ENCODE results near the gene CENPX. TPM values are rescaled to one million over a fixed set of nuclear protein-coding genes. Genes with fewer than 3 reads are reported as not detected.

Gene CENPX
- total and polyA plus RNA-seq, 2 of the 13 experiments (the other 11 are each of a cell fraction or from before 2014, with no cell fraction given), result 92.7 to 170 TPM

DNA sequence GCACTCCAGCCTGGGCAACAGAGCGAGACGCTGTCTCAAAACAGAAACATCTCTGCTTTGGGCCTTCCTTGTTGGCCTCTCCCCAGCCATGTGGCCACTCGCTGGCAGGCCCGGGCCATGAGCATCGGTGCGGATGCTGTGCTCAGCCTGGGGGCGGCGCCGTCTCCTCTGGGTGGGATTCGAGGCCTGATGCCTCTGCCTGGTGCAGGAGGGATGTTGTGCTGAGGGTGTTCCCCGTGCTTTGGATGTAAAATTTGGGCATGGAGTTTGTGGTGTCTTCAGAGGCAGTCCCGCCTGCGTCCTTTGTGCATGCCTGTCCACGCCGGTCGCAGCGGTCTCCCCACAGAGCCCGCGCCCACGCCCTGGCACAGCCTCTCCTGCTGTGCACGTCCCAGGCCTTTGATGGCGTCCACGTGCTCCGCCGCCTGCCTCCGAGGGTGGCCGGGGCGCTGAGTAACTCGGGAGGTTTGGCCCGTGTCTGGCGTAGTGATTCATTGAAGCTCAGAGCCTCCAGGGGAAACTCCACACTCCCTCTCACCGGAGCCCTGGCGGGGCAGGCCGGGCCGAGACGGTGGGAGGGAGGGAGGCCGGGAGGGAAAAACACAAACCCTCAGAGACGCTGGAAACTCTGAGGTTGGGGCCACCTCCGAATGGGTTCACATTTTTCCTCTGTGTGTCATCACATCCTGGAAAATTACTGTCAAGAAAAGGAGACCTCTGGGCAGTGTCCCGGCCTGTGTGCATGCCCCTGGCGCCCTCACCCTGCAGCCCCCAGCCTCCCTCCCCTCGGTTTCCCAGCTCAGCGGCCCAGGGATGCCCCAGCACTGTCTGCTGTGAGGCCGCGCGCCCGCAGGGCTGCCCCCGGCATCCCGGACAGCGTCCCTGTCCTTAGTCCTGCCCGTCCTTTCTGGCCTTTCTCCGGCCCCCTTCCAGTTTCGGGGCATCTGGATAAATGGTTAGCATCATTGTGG, 19.0 kb downstream of the CENPX start (continued):
- TF ChIP-seq, protein P1, sequence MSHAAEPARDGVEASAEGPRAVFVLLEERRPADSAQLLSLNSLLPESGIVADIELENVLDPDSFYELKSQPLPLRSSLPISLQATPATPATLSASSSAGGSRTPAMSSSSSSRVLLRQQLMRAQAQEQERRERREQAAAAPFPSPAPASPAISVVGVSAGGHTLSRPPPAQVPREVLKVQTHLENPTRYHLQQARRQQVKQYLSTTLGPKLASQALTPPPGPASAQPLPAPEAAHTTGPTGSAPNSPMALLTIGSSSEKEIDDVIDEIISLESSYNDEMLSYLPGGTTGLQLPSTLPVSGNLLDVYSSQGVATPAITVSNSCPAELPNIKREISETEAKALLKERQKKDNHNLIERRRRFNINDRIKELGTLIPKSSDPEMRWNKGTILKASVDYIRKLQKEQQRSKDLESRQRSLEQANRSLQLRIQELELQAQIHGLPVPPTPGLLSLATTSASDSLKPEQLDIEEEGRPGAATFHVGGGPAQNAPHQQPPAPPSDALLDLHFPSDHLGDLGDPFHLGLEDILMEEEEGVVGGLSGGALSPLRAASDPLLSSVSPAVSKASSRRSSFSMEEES (CRISPR knock-in tag; IDR thresholded peaks at IDR 0.05), result peak; percentile 88
- TF ChIP-seq EED (CRISPR knock-in tag; IDR thresholded peaks at IDR 0.05) (peak; percentile 80; the same call in 1 of the 2 replicates), FOSL1 (CRISPR knock-in tag; IDR thresholded peaks at IDR 0.05; ENCODE audit: borderline replicate concordance) (peak; percentile 39; the same call in 1 of the 2 replicates), NFATC3 (CRISPR knock-in tag; IDR thresholded peaks at IDR 0.05) (no peak), ZNF530 (CRISPR knock-in tag; IDR thresholded peaks at IDR 0.05; ENCODE audit: low read depth) (no peak), HHEX (CRISPR knock-in tag; IDR thresholded peaks at IDR 0.05) (no peak), ZBTB7B (CRISPR knock-in tag; IDR thresholded peaks at IDR 0.05) (peak; percentile 76), ERF (CRISPR knock-in tag; IDR thresholded peaks at IDR 0.05) (peak; percentile 85), FOXP1 (IDR thresholded peaks at IDR 0.05) (no peak), FOXP1 (CRISPR knock-in tag; IDR thresholded peaks at IDR 0.05) (no peak), PTBP1 (IDR thresholded peaks at IDR 0.05; ENCODE audit: low read depth, low read length, poor library complexity, severe bottlenecking) (peak; percentile 76), ZNF775 (CRISPR knock-in tag; IDR thresholded peaks at IDR 0.05; ENCODE audit: borderline replicate concordance) (no peak), KLF11 (CRISPR knock-in tag; IDR thresholded peaks at IDR 0.05) (no peak), ZNF264 (CRISPR knock-in tag; IDR thresholded peaks at IDR 0.05) (peak; percentile 99), REXO4 (CRISPR knock-in tag; IDR thresholded peaks at IDR 0.05; ENCODE audit: borderline replicate concordance) (no peak), ZNF772 (CRISPR knock-in tag; IDR thresholded peaks at IDR 0.05) (peak; percentile 97), ZNF331 (CRISPR knock-in tag; IDR thresholded peaks at IDR 0.05) (peak; percentile 65)
- TF ChIP-seq, protein P2, sequence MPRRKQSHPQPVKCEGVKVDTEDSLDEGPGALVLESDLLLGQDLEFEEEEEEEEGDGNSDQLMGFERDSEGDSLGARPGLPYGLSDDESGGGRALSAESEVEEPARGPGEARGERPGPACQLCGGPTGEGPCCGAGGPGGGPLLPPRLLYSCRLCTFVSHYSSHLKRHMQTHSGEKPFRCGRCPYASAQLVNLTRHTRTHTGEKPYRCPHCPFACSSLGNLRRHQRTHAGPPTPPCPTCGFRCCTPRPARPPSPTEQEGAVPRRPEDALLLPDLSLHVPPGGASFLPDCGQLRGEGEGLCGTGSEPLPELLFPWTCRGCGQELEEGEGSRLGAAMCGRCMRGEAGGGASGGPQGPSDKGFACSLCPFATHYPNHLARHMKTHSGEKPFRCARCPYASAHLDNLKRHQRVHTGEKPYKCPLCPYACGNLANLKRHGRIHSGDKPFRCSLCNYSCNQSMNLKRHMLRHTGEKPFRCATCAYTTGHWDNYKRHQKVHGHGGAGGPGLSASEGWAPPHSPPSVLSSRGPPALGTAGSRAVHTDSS (CRISPR knock-in tag; conservative IDR thresholded peaks at IDR 0.05), result no peak
- TF ChIP-seq, protein P3, sequence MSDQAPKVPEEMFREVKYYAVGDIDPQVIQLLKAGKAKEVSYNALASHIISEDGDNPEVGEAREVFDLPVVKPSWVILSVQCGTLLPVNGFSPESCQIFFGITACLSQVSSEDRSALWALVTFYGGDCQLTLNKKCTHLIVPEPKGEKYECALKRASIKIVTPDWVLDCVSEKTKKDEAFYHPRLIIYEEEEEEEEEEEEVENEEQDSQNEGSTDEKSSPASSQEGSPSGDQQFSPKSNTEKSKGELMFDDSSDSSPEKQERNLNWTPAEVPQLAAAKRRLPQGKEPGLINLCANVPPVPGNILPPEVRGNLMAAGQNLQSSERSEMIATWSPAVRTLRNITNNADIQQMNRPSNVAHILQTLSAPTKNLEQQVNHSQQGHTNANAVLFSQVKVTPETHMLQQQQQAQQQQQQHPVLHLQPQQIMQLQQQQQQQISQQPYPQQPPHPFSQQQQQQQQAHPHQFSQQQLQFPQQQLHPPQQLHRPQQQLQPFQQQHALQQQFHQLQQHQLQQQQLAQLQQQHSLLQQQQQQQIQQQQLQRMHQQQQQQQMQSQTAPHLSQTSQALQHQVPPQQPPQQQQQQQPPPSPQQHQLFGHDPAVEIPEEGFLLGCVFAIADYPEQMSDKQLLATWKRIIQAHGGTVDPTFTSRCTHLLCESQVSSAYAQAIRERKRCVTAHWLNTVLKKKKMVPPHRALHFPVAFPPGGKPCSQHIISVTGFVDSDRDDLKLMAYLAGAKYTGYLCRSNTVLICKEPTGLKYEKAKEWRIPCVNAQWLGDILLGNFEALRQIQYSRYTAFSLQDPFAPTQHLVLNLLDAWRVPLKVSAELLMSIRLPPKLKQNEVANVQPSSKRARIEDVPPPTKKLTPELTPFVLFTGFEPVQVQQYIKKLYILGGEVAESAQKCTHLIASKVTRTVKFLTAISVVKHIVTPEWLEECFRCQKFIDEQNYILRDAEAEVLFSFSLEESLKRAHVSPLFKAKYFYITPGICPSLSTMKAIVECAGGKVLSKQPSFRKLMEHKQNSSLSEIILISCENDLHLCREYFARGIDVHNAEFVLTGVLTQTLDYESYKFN (CRISPR knock-in tag; conservative IDR thresholded peaks at IDR 0.05), result peak; percentile 81
- TF ChIP-seq, protein P4, sequence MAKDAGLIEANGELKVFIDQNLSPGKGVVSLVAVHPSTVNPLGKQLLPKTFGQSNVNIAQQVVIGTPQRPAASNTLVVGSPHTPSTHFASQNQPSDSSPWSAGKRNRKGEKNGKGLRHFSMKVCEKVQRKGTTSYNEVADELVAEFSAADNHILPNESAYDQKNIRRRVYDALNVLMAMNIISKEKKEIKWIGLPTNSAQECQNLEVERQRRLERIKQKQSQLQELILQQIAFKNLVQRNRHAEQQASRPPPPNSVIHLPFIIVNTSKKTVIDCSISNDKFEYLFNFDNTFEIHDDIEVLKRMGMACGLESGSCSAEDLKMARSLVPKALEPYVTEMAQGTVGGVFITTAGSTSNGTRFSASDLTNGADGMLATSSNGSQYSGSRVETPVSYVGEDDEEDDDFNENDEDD (CRISPR knock-in tag; IDR thresholded peaks at IDR 0.05; ENCODE audit: borderline replicate concordance), result peak; percentile 93; the same call in 1 of the 2 replicates
- TF ChIP-seq, protein P5, sequence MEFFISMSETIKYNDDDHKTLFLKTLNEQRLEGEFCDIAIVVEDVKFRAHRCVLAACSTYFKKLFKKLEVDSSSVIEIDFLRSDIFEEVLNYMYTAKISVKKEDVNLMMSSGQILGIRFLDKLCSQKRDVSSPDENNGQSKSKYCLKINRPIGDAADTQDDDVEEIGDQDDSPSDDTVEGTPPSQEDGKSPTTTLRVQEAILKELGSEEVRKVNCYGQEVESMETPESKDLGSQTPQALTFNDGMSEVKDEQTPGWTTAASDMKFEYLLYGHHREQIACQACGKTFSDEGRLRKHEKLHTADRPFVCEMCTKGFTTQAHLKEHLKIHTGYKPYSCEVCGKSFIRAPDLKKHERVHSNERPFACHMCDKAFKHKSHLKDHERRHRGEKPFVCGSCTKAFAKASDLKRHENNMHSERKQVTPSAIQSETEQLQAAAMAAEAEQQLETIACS (CRISPR knock-in tag; IDR thresholded peaks at IDR 0.05), result no peak

Data from HepG2 (cell line).